Tibial artery (tissue), 4 donors: ENCODE results near the gene CLOCK.

Experiments
- DNase-seq, 2 donors: peaks; one replicate each; pipeline ENCODE4 v3.0.0-alpha.2; 2019
- H3K27ac ChIP-seq, 2 donors: fragments of 200-600 bp; sonication (generic) in 1 of 2; 1 replicate in 1 of 2; 2 replicates in 1 of 2; pipeline ENCODE4 v1.5.1; 2018 to 2019; ENCODE audit warnings: mild to moderate bottlenecking in 1 of 2
- H3K27me3 ChIP-seq, 2 donors: fragments of 200-600 bp; sonication (generic) in 1 of 2; one replicate each; pipeline versions ENCODE4 v1.5.1 to v1.6.0; 2016 to 2019
- H3K36me3 ChIP-seq, 3 donors: fragments of 200-600 bp; sonication (generic) in 2 of 3; one replicate each; pipeline ENCODE4 v1.5.1; 2016 to 2019; ENCODE audit warnings: mild to moderate bottlenecking in 2 of 3
- H3K4me1 ChIP-seq, 4 donors: fragments of 200-600 bp; sonication (generic) in 2 of 4; 1 replicate in 3 of 4; 2 replicates in 1 of 4; pipeline ENCODE4 v1.5.1; 2016 to 2019
- H3K4me3 ChIP-seq, 2 donors: fragments of 200-600 bp; sonication (generic) in 1 of 2; 1 replicate in 1 of 2; 2 replicates in 1 of 2; pipeline ENCODE4 v1.5.1; 2018 to 2019; ENCODE audit warnings: mild to moderate bottlenecking in 2 of 2
- H3K9me3 ChIP-seq, 3 donors: fragments of 200-600 bp; sonication (generic) in 1 of 3; one replicate each; pipeline ENCODE4 v1.5.1; 2016 to 2019
- intact Hi-C: fragments of 100-400 bp; cut with DNase I; formaldehyde crosslinking; loops from one replicate; pipeline ENCODE4 v1.15.0; 2023; ENCODE audit warnings: low total_unique reads
- TF ChIP-seq, protein P1 (sequence below), 2 experiments: fragments of 200-600 bp in 1 of 2; fragments of 450-650 bp in 1 of 2; IDR thresholded peaks; one replicate each; pipeline ENCODE4 v1.5.1; 2017 to 2019; ENCODE audit warnings: antibody characterized with exemption in 2 of 2, mild to moderate bottlenecking in 1 of 2, moderate library complexity in 1 of 2

Gene CLOCK

DNA sequence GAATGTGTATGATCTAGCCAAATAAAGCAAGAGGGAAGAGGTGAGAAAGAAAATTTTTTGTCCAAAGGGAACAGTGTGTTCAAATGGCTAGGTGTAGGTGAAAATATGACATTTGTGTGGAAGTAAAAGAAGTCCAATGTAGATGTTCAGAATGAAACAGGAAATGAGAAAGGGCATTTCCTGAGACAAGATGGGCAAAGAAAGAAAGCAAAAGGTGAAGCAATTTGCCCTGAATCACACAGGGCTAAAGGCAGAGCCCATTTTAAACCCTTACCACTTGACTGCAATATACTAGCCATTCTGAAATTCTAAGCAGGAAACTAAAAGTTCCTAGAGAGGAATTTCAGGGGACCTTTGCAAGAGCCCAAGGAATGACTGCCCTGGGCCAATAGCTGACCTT is 36.0 kb downstream of the CLOCK start:
- peaks cover 0 to 17% (median 0%) of the 10 kb centered on the region in 3 donors for H3K36me3 ChIP-seq
- no peak overlapping the region for H3K4me3 ChIP-seq
- TF ChIP-seq, protein P1, sequence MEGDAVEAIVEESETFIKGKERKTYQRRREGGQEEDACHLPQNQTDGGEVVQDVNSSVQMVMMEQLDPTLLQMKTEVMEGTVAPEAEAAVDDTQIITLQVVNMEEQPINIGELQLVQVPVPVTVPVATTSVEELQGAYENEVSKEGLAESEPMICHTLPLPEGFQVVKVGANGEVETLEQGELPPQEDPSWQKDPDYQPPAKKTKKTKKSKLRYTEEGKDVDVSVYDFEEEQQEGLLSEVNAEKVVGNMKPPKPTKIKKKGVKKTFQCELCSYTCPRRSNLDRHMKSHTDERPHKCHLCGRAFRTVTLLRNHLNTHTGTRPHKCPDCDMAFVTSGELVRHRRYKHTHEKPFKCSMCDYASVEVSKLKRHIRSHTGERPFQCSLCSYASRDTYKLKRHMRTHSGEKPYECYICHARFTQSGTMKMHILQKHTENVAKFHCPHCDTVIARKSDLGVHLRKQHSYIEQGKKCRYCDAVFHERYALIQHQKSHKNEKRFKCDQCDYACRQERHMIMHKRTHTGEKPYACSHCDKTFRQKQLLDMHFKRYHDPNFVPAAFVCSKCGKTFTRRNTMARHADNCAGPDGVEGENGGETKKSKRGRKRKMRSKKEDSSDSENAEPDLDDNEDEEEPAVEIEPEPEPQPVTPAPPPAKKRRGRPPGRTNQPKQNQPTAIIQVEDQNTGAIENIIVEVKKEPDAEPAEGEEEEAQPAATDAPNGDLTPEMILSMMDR (IDR thresholded peaks at IDR 0.05): no peak
- no peaks in the 10 kb centered on the region for H3K9me3 ChIP-seq
- no peak for DNase-seq
- intact Hi-C loops: no loop called here
- no peak overlapping the region for H3K27ac ChIP-seq
- peaks cover 0 to 6% (median 2%) of the 10 kb centered on the region in 4 donors for H3K4me1 ChIP-seq
- H3K27me3 ChIP-seq: no peaks in the 10 kb centered on the region

- peaks cover 0 to 4% (median 0%) of the 10 kb centered on the region in 4 donors for H3K4me1 ChIP-seq
- H3K4me3 ChIP-seq: no peak overlapping the region
- peaks cover 0 to 17% (median 0%) of the 10 kb centered on the region in 3 donors for H3K36me3 ChIP-seq
- TF ChIP-seq, protein P1 (IDR thresholded peaks at IDR 0.05): no peak
- no peak overlapping the region for H3K27ac ChIP-seq
- no peak for DNase-seq
- intact Hi-C loops: no loop called here
- H3K9me3 ChIP-seq: no peaks in the 10 kb centered on the region
- no peaks in the 10 kb centered on the region for H3K27me3 ChIP-seq
These were observed 37.4 kb downstream of the CLOCK start for GRCh38 chr4:55509266-55509665.

DNA sequence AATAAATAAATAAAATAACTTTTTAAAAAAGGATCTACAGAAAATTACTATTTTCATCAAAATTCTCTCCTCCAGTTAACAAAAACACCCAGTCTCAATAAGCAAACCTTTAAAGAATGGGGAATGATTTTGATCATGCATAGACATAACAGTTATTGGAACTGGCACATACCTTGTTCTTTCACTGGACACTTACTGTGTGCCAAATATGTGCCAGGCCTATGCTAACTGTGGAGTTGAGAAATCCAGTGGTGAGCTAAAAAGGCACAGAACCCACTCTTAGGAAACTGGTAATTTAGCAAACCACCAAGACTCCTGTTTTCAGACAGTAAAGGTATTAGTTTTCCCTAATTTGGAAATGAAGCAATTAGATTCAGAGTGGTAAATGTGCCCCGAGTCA is 39.1 kb downstream of the CLOCK start:
- Histone ChIP-seq H3K4me3 (no peak overlapping the region), H3K27me3 (no peaks in the 10 kb centered on the region), H3K4me1 (peaks cover 0 to 4% (median 0%) of the 10 kb centered on the region in 4 donors), H3K9me3 (no peaks in the 10 kb centered on the region), H3K36me3 (peaks cover 0 to 17% (median 0%) of the 10 kb centered on the region in 3 donors), H3K27ac (no peak overlapping the region)
- DNase-seq: no peak
- TF ChIP-seq, protein P1 (IDR thresholded peaks at IDR 0.05): no peak
- intact Hi-C loops: no loop called here

DNA sequence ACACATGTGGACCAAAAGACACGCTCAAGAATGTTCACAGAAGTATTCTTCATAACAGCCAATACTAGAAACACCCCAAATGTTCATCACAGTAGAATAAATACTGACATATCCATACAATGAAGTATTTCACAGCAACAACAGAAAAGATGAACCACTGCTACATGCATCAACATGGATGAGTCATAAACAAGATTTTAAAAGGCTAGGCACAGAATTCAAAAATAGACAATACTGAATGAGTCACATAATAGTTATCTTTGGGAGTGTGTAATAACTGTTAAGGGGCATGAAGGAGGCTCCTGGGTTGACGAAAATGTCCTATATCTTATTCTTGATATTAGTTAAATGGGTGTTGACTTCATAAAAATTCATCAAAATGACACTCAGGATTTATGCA is 43.5 kb downstream of the CLOCK start:
- Histone ChIP-seq H3K36me3 (peaks cover 0 to 14% (median 0%) of the 10 kb centered on the region in 3 donors), H3K4me3 (no peak overlapping the region), H3K27me3 (no peaks in the 10 kb centered on the region), H3K27ac (no peak overlapping the region), H3K4me1 (peaks cover 0 to 4% (median 0%) of the 10 kb centered on the region in 4 donors), H3K9me3 (no peaks in the 10 kb centered on the region)
- no peak for DNase-seq
- intact Hi-C loops: no loop called here
- TF ChIP-seq, protein P1 (IDR thresholded peaks at IDR 0.05): no peak

DNA sequence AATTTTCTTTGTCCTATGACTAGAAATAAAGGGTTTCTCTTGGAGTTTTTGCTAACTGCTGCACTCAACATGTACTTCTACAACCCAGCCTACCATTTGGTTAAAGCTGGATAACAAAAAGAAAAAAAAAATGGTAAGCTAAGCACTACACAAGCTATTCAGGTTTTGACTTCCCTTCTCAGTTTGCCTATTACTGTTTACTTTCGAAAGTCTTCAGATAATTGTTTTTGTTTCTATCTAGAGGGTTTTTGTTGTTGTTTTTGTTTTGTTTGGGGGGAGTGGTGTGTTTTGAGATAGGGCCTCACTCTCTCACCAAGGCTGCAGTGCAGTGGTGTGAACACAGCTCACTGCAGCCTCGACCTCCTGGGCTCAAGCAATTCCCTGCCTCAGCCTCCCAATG is 46.6 kb downstream of the CLOCK start:
- no peak for DNase-seq
- H3K9me3 ChIP-seq: no peaks in the 10 kb centered on the region
- peaks cover 0 to 8% (median 0%) of the 10 kb centered on the region in 3 donors for H3K36me3 ChIP-seq
- intact Hi-C loops: no loop called here
- TF ChIP-seq, protein P1 (IDR thresholded peaks at IDR 0.05): no peak
- no peak overlapping the region for H3K4me3 ChIP-seq
- no peaks in the 10 kb centered on the region for H3K27me3 ChIP-seq
- no peaks in the 10 kb centered on the region for H3K4me1 ChIP-seq
- H3K27ac ChIP-seq: no peak overlapping the region

- Histone ChIP-seq H3K27me3 (no peaks in the 10 kb centered on the region), H3K4me3 (no peak overlapping the region), H3K9me3 (no peaks in the 10 kb centered on the region), H3K4me1 (no peaks in the 10 kb centered on the region), H3K27ac (no peak overlapping the region), H3K36me3 (peaks cover 0 to 12% (median 4%) of the 10 kb centered on the region in 3 donors)
- intact Hi-C loops: no loop called here
- DNase-seq: no peak
- TF ChIP-seq, protein P1 (IDR thresholded peaks at IDR 0.05): no peak
These were observed 47.2 kb downstream of the CLOCK start for GRCh38 chr4:55499495-55499894.
